Measurements from ENCODE around the gene ZC3H12C.
"Not testable (repeated sequence)": the region's sequence is repeated elsewhere in the genome, so short reads cannot be mapped to it uniquely, and the experiment has no call there.

The ZC3H12C gene
- total RNA-seq = 45.1 to 331 (median 109) reads per million in 18 experiments

- DNase-seq = peak; percentile 73 to 84
These were observed at the start of gene ZC3H12C for GRCh38 chr11:110092515-110093406. Gene ZC3H12C (plus strand): TSS chr11:110093392. CDS start chr11:110093412, 20 bp downstream.

DNA sequence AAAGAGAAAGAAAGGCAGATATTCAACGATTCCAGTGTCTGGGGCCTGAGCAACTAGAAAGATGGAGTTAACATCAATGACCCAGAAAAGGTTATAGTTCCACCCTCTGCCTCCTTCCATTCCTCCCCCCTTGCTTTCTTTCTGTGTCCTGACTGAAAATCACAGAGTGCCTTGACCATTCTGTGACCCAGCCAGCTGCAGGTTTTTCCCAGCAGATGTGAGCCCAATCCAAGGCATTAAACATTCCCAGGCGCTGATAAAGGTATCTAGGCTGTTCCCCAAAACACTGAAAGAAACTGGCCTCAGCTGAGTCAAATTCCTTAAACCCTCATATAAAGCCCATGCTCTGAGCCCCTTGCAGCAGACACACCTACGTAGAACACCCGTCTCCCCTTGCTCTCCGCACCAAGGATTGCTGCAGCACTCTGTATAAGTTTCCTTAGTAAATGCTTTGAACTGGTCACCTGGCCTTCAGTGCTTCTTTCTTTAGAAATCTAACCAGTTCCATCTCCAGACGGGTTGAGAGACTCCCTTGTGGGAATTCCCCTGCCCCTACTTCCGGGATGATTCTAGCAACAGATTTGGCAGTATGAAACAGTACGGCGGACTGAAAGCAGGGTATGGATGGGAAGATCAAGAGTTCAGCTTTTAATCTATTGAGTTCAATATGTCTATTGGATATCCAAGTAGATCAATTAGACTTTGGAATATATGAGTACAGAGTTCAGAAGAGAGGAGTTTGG lies 48.8 kb upstream of the ZC3H12C start:
- no peak for DNase-seq

- DNase-seq = peak; percentile 34 to 39
These were observed 46.3 kb upstream of the ZC3H12C start for GRCh38 chr11:110046775-110047380.

GRCh38 chr11:110049501-110050200 lies 43.5 kb upstream of the ZC3H12C start:
- no peak for DNase-seq

DNA sequence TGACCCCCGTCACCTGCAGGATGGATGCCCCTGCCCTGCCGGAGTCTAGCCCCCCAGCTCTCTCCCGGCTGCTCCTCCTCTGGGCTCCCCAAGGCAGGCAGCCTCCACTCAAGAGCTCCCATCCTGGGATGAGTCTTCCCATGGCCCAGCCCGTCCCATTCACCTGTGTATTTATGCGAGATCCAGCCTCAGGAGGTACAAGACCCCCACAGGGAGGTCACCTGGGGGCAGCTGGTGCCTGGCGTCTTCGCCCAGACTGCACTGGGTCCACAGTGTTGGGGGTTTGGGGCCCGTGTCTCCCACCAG lies 43.0 kb upstream of the ZC3H12C start:
- DNase-seq = no peak

DNA sequence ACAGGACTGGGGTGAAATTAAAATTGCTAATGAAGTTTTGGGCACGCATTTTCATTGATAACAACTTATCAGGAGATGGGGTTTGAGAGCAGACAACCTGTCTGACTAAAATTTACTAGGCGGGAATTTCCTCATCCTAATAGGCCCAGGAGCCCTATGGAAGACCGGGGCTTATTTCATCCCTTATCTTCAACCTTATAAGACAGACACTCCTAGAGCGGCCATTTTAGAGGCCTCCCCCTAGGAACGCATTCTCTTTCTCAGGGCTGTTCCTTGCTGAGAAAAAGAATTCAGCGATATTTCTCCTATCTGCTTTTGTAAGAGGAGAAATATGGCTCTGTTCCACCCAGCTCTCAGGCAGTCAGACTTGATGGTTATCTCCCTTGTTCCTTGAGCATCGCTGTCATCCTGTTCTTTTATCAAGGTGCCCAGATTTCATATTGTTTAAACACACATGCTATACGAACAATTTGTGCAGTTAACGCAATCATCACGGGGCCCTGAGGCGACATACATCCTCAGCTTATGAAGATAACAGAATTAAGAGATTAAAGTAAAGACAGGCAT lies 39.3 kb upstream of the ZC3H12C start:
- no peak for DNase-seq

- DNase-seq = no peak
These were observed 36.2 kb upstream of the ZC3H12C start for GRCh38 chr11:110056956-110057355.

DNA sequence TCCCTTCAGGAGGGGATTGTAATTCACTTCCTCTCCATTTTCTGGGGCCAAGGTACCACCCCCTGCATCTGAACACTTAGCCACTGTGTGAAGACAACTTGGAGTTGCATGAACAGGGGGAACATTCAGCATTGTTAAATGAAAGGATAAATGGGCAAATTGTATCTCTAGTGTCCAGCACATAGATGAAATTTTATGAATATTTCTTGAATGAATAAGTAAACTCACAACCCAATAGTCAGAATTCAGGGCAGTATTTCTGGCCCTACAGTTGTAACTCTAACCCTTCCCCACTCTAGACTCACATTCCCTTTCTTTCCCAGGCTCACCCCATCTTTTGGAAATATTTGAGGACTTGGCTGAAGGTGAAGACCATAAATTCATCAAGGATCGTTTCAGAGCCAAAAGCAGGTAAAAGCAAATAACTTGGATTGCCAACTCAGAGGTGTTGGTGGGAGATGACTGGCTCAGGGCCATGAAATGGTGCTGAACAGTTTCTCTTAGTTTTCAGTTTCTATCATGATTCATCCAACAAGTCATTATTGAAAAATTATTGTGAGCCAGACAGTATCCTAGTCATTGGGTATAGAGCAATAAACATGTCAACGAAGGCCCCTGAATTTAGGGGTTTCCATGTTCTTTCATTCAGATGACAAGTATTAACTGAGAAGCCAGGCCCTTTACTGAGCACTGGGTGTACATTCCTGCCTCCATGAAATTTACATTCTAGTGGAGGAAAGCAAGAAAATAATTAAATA lies 33.3 kb upstream of the ZC3H12C start:
- DNase-seq = no peak

DNA sequence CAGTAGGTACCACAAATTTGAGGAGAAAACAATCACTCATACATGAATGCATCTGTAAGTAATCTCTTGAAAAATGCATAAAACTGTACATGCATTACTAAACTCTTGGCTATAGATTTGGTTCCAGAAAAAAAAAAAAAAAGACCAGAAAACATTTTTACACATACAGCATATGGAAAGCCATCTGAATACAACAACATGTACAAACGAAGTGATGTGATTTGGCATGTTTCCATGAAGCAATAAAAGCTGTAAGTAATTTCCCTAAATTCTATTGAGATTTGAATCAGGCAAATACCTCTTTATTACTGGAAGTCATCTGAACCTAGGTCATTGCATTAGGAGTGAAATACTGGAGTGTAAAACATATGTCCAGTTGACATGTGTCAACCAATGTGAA lies 31.9 kb upstream of the ZC3H12C start:
- DNase-seq = no peak

GRCh38 chr11:110062247-110062646 lies 30.9 kb upstream of the ZC3H12C start:
- DNase-seq = no peak

- no peak for DNase-seq
These were observed 28.0 kb upstream of the ZC3H12C start for GRCh38 chr11:110065189-110065588.

- not testable (repeated sequence) for DNase-seq
These were observed 25.2 kb upstream of the ZC3H12C start for GRCh38 chr11:110068001-110068400.

DNA sequence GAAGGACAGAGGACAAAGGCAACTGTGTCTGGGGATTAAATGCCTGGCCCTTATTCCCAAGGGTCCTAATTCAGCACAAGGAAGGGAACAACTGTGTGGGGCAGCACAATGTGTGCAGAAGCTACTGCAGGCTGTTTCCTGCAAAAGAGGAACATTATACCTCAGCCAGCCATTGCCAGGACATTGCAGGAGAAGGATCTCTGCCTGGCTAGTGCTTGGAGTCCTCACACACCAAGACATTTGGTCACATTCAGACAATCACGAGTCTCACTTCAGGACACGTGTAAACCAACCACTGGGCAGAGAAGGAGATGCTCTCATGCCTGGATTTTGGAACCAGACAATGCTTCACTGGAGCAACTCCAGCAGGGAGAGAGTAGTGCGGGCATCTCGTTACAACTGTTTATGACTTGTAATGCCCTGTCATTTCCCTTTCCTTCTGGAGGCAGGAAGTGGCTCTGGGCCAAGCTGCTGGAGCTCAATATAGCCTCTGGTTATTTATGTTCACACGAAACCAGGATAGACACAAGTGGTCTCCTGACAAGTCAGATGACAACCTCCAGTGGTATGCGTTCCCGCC lies 23.9 kb upstream of the ZC3H12C start:
- DNase-seq = peak; percentile 75 to 76

GRCh38 chr11:110070176-110070575 lies 23.0 kb upstream of the ZC3H12C start:
- no peak for DNase-seq

DNA sequence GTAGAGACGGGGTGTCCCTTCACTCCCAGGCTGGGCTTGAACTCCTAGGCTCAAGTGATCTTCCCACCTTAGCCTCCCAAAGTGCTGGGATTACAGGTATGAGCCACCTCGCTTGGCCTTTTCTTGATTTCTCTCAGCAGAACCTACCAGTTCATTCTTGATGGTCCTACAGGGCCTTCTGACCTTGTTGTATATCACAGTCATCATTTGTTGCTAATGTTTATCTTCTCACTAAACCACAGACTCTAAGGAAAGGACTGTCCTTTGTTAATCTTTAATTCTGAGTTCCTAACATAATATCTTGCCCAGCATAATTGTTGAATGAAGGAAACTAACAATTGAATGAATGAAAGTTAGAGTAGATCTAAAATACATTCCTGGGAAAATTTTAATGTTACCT lies 22.0 kb upstream of the ZC3H12C start:
- no peak for DNase-seq

- DNase-seq = peak; percentile 24 to 35
These were observed 20.3 kb upstream of the ZC3H12C start for GRCh38 chr11:110072930-110073329.

GRCh38 chr11:110074499-110074898 lies 18.7 kb upstream of the ZC3H12C start:
- no peak for DNase-seq

GRCh38 chr11:110075105-110075846 lies 17.9 kb upstream of the ZC3H12C start:
- DNase-seq = peak; percentile 44 to 48

- no peak for DNase-seq
These were observed 17.4 kb upstream of the ZC3H12C start for GRCh38 chr11:110075847-110076208.

DNA sequence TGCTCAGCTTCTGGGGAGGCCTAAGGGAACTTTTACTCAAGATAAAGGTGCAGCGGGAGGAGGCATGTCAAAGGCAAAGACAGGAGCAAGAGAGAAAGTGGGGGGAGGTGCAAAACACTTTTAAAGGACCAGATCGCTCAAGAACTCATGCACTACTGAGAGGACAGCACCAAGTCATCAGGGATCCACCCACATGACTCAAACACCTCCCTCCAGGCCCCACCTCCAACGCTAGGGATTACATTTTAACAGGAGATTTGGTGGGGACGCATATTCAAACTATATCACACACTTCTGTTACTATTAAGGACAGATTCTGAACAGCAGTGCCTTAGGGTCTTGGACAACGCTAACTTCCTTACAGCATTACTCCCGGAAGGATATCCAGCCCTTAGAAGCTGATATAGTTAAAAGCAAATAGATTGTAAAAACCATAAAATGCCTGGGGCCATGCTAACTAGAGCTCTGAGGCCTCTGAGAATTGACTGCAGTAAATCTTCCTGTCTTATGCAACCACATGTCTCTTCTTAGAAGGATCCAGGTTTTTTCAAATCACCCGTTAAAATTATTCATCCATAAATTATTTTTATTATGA lies 16.7 kb upstream of the ZC3H12C start:
- DNase-seq = no peak

Measured in inflammatory macrophage (primary cell).